ENCODE measurements around the gene SGK1.
A peak's percentile ranks its signal among the peaks of the same experiment; 100 is the strongest.

The SGK1 gene

GRCh38 chr6:134172706-134173365 lies 145.1 kb downstream of the SGK1 start:
- peak; percentile 24 for DNase-seq (ENCODE audit: low read depth)
- TF ChIP-seq, protein P1, sequence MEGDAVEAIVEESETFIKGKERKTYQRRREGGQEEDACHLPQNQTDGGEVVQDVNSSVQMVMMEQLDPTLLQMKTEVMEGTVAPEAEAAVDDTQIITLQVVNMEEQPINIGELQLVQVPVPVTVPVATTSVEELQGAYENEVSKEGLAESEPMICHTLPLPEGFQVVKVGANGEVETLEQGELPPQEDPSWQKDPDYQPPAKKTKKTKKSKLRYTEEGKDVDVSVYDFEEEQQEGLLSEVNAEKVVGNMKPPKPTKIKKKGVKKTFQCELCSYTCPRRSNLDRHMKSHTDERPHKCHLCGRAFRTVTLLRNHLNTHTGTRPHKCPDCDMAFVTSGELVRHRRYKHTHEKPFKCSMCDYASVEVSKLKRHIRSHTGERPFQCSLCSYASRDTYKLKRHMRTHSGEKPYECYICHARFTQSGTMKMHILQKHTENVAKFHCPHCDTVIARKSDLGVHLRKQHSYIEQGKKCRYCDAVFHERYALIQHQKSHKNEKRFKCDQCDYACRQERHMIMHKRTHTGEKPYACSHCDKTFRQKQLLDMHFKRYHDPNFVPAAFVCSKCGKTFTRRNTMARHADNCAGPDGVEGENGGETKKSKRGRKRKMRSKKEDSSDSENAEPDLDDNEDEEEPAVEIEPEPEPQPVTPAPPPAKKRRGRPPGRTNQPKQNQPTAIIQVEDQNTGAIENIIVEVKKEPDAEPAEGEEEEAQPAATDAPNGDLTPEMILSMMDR (conservative IDR thresholded peaks at IDR 0.05; ENCODE audit: control insufficient read depth, insufficient read depth, low read depth, low read length) = no peak
- H3K4me3 ChIP-seq (ENCODE audit: control insufficient read depth, low read depth, low read length) = peak overlapping the region; percentile 86

GRCh38 chr6:134172020-134172705 lies 145.7 kb downstream of the SGK1 start:
- DNase-seq (ENCODE audit: low read depth) = peak; percentile 35
- H3K4me3 ChIP-seq (ENCODE audit: control insufficient read depth, low read depth, low read length) = peak overlapping the region; percentile 86
- TF ChIP-seq, protein P1 (conservative IDR thresholded peaks at IDR 0.05; ENCODE audit: control insufficient read depth, insufficient read depth, low read depth, low read length) = no peak

- peak overlapping the region; percentile 86 for H3K4me3 ChIP-seq (ENCODE audit: control insufficient read depth, low read depth, low read length)
- TF ChIP-seq, protein P1 (conservative IDR thresholded peaks at IDR 0.05; ENCODE audit: control insufficient read depth, insufficient read depth, low read depth, low read length) = no peak
- peak; percentile 48 for DNase-seq (ENCODE audit: low read depth)
Observed at GRCh38 chr6:134171517-134171916, 146.4 kb downstream of the SGK1 start.

DNA sequence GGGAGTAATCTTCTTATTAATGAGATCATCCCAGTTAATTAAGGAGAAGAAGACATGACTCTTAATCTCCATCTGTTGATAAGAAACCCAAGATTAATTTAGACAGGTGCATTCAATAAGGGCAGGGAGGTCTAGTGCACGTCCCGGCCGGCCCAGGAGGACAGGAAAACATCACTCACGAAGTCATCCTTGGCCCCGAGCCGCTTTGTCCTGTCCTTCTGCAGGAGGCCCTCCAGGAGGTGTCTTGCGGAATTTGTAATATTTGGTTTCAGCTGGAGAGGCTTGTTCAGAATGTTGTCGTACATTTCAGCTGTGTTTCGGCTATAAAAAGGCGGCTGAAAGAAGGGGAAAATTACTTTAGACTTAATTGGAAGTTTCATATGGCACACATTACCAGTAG lies 147.1 kb downstream of the SGK1 start:
- TF ChIP-seq, protein P1 (conservative IDR thresholded peaks at IDR 0.05; ENCODE audit: control insufficient read depth, insufficient read depth, low read depth, low read length) = no peak
- DNase-seq (ENCODE audit: low read depth) = peak; percentile 49
- H3K4me3 ChIP-seq (ENCODE audit: control insufficient read depth, low read depth, low read length) = peak overlapping the region; percentile 86

DNA sequence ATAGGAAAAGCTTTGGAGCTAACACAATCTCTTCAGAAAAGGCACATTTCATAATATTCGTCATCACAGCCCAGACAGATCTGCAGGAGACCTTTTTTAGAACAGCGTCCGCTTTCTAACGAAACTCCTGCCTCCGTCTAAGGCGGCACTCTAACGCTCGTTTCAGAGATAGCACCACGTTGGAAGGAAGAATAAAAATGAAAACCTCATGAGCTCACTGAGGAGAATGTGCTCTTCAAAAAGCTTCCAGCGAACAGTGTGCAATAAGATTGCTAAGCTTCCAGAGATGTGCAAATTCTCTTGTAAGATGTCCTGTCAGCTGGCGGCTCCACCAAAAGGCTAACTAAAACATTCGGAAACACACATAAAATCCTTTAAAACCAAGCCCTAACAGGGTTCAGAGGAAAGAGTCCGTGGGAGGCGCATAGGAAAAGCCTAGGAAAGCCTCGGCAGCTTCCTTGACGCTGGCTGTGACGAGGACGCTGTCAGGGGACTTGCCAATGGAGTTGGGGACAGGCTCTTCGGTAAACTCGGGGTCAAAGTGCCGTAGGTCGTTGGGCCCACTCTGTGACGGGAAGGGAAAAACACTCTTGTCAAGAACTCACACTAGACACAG lies 147.9 kb downstream of the SGK1 start:
- TF ChIP-seq, protein P1 (conservative IDR thresholded peaks at IDR 0.05; ENCODE audit: control insufficient read depth, insufficient read depth, low read depth, low read length) = no peak
- peak; percentile 40 for DNase-seq (ENCODE audit: low read depth)
- H3K4me3 ChIP-seq (ENCODE audit: control insufficient read depth, low read depth, low read length) = peak overlapping the region; percentile 86

DNA sequence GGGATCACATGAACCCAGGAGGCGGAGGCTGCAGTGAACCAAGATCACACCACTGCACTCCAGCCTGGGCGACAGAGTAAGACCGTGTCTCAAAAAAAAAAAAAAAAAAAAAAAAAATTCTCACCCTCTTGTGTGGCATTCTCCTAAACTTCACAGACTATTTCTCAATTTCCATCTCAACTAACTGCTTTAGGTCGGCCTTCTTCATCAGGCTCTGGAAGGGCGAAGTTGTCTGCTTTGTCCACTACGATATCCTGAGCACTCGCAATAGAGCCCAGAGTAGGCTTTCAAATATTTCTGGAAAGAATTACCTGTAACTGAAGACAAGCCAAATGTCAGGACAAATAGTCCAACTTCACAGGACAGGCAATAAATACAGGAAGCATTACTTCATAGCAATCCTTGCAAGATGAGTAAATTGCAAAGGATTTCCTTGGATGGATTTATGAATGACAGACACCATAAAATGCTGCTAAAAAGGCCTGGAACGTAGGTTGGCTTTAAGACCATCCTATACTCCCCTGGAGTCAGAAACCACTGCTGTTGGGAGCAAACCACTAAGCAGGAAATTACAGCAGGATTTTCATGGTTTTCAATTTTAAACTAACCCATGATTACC lies 149.2 kb downstream of the SGK1 start:
- H3K4me3 ChIP-seq (ENCODE audit: control insufficient read depth, low read depth, low read length) = no peak overlapping the region
- TF ChIP-seq, protein P1 (conservative IDR thresholded peaks at IDR 0.05; ENCODE audit: control insufficient read depth, insufficient read depth, low read depth, low read length) = no peak

More for the DNA sequence above, 149.2 kb downstream of the SGK1 start:
- peak; percentile 60 for DNase-seq (ENCODE audit: low read depth)
